KMS-11 (cell line): Measurements from ENCODE around the gene NT5DC4.
A peak's percentile ranks its signal among the peaks of the same experiment; 100 is the strongest.

ENCODE experiments used
- H2AFZ ChIP-seq: fragments of 200-600 bp; sonication (generic); 2 replicates; pipeline ENCODE4 v1.6.1; 2016; ENCODE audit warnings: antibody characterized with exemption, mixed run types, low read depth
- H3K27ac ChIP-seq: fragments of 200-600 bp; sonication (generic); 2 replicates; pipeline ENCODE4 v1.6.1; 2016; ENCODE audit warnings: mild to moderate bottlenecking, mixed run types
- H3K27me3 ChIP-seq: fragments of 200-600 bp; sonication (generic); 2 replicates; pipeline ENCODE4 v1.6.1; 2017; ENCODE audit warnings: mild to moderate bottlenecking, low read depth, mixed run types, moderate library complexity; ENCODE audit not compliant: insufficient read depth
- H3K36me3 ChIP-seq: fragments of 200-600 bp; sonication (generic); 2 replicates; pipeline ENCODE4 v1.6.1; 2017; ENCODE audit warnings: mild to moderate bottlenecking, mixed run types; ENCODE audit not compliant: insufficient read depth
- H3K4me1 ChIP-seq: fragments of 200-600 bp; sonication (generic); 2 replicates; pipeline ENCODE4 v1.6.1; 2016; ENCODE audit warnings: mild to moderate bottlenecking, low read depth, mixed run types; ENCODE audit not compliant: poor library complexity, severe bottlenecking
- H3K4me2 ChIP-seq: fragments of 200-600 bp; sonication (generic); 2 replicates; pipeline ENCODE4 v1.7.0; 2016; ENCODE audit warnings: mild to moderate bottlenecking, mixed run types
- H3K4me3 ChIP-seq: fragments of 200-600 bp; sonication (generic); IDR thresholded peaks from 2 replicates; pipeline ENCODE4 v1.6.1; 2017; ENCODE audit warnings: low read depth, low read length, mixed read lengths; ENCODE audit not compliant: insufficient read depth
- H3K79me2 ChIP-seq: fragments of 200-600 bp; sonication (generic); 2 replicates; pipeline ENCODE4 v1.6.1; 2016; ENCODE audit warnings: low read depth, mixed run types; ENCODE audit not compliant: insufficient read depth
- H3K9ac ChIP-seq: fragments of 200-600 bp; sonication (generic); 2 replicates; pipeline ENCODE4 v1.6.1; 2016; ENCODE audit warnings: mild to moderate bottlenecking, mixed run types
- H4K20me1 ChIP-seq: fragments of 200-600 bp; sonication (generic); 2 replicates; pipeline ENCODE4 v1.6.1; 2016; ENCODE audit warnings: mild to moderate bottlenecking, mixed run types; ENCODE audit not compliant: insufficient read depth
- TF ChIP-seq, protein P1 (sequence below): fragments of 200-600 bp; sonication (generic); conservative IDR thresholded peaks from 2 replicates; pipeline ENCODE4 v1.6.1; 2017; ENCODE audit warnings: low read depth, mild to moderate bottlenecking, antibody characterized with exemption, low read length, moderate library complexity, mixed read lengths

The NT5DC4 gene

DNA sequence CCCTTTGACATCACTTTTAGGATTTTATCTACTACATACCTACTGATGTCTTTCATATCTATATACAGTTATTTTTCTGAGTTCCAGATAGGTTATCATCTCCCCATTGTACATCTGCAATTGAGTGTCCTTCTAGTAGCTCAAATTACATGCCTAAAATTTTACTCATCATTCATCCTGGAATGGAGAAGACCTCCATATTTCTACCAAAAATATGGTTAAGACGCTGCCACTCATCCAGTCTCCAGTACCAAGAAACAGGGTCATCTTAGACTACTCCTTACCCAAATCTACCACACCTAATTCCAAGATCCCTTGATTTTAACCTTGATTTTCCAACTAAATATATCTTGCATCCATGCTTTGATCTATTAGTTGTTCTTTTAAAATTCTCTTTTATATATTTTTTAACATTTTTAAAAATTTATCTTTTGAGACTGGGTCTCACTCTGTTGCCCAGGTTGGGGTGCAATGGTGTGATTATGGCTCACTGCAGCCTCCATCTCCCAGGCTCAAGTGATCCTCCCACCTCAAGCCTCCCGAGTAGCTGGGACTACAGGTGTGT is 52.2 kb downstream of the NT5DC4 start:
- H3K36me3 ChIP-seq = no peaks in the 10 kb centered on the region
- TF ChIP-seq, protein P1, sequence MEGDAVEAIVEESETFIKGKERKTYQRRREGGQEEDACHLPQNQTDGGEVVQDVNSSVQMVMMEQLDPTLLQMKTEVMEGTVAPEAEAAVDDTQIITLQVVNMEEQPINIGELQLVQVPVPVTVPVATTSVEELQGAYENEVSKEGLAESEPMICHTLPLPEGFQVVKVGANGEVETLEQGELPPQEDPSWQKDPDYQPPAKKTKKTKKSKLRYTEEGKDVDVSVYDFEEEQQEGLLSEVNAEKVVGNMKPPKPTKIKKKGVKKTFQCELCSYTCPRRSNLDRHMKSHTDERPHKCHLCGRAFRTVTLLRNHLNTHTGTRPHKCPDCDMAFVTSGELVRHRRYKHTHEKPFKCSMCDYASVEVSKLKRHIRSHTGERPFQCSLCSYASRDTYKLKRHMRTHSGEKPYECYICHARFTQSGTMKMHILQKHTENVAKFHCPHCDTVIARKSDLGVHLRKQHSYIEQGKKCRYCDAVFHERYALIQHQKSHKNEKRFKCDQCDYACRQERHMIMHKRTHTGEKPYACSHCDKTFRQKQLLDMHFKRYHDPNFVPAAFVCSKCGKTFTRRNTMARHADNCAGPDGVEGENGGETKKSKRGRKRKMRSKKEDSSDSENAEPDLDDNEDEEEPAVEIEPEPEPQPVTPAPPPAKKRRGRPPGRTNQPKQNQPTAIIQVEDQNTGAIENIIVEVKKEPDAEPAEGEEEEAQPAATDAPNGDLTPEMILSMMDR = no peak
- no peaks in the 10 kb centered on the region; the same call in 1 of the 2 replicates for H3K27me3 ChIP-seq
- peaks cover 13% of the 10 kb centered on the region for H3K4me1 ChIP-seq
- no peak overlapping the region for H3K9ac ChIP-seq
- no peaks in the 10 kb centered on the region for H3K79me2 ChIP-seq
- no peak overlapping the region for H3K4me3 ChIP-seq
- H4K20me1 ChIP-seq = no peaks in the 10 kb centered on the region
- H2AFZ ChIP-seq = no peak overlapping the region
- H3K4me2 ChIP-seq = no peak overlapping the region
- H3K27ac ChIP-seq = no peak overlapping the region

DNA sequence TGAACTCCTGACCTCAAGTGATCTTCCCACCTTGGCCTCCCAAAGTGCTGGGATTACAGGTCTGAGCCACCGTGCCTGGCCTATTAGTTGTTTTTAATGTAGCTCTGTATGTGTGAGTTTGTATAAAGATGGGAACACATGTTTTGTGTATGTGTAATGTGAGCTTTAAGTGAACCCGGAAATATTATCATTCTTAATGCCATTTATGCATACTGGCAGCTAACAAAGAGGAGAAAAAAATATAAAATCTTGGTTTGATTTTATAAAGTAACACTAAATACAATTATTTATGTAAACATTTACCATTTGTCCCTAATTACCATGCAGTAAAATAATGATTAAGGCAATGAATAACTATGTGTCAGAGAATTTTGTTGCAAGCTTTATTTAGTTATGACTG is 52.7 kb downstream of the NT5DC4 start:
- Histone ChIP-seq H3K4me2 (no peak overlapping the region), H3K9ac (no peak overlapping the region), H3K27ac (no peak overlapping the region), H3K4me3 (no peak overlapping the region), H4K20me1 (no peaks in the 10 kb centered on the region), H3K79me2 (no peaks in the 10 kb centered on the region), H3K36me3 (no peaks in the 10 kb centered on the region), H3K27me3 (no peaks in the 10 kb centered on the region; the same call in 1 of the 2 replicates), H2AFZ (no peak overlapping the region), H3K4me1 (peaks cover 13% of the 10 kb centered on the region)
- TF ChIP-seq, protein P1 = no peak

DNA sequence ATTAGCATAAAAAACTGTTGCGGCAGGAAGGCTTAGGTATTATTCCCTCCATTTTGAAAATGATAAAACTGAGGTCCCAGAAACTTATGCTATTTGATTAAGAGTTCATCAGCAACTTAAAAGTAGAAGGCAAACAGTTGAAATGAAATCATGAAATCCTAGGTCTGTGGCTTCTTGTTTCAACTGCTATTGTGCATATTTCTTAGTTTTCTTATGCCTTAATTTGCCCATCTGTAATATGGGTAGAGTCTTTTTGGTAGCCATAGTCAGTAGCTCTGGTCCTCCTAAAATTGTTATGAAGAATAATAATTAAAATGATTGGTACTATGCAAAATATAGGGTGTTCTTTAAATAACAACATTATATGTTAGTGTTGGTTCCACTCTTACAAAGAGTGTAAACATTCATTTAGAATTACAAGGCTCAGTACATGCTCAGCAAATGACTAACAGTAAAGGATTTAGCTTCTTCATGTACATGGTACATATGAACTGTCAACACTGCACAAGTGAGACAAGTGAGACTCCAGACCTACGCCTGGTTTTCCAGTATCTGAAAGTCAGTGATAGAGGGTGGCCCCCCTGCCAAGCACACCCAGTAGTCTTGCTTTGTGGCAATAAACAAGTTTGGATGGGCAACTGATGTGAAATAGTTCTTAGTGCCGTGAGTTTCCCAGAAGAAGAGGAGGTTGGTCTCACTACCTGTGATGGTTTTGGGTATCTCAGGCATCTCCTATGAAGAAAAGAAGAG is 53.9 kb downstream of the NT5DC4 start:
- no peak overlapping the region for H3K27ac ChIP-seq
- no peak overlapping the region for H3K9ac ChIP-seq
- no peak overlapping the region for H3K4me2 ChIP-seq
- peaks cover 13% of the 10 kb centered on the region for H3K4me1 ChIP-seq
- H4K20me1 ChIP-seq = no peaks in the 10 kb centered on the region
- H3K27me3 ChIP-seq = no peaks in the 10 kb centered on the region; the same call in 1 of the 2 replicates
- H3K36me3 ChIP-seq = no peaks in the 10 kb centered on the region
- H3K4me3 ChIP-seq = no peak overlapping the region
- H2AFZ ChIP-seq = no peak overlapping the region
- TF ChIP-seq, protein P1 = no peak
- no peaks in the 10 kb centered on the region for H3K79me2 ChIP-seq

DNA sequence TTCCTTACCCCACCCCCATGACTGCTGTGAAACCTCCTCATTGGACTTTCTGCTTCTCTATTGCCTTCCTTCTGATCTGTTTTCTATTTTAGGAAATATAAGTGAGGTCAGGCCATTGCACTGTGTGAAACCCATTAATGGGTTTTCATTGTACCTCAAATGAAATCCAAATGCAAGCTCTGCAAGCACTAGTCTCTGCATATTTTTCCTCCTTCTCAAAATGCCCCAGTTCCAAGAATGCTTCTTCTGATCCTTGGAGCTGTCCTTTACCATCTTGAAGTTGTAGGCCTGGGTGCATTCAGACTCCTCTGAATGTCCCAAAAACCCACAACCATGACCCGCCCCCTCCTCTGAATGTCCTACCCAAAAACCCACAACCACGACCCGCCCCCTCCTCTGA is 55.3 kb downstream of the NT5DC4 start:
- H3K9ac ChIP-seq = no peak overlapping the region
- H3K4me1 ChIP-seq = peaks cover 13% of the 10 kb centered on the region
- no peak overlapping the region for H3K27ac ChIP-seq
- H3K4me2 ChIP-seq = peak overlapping the region; percentile 50; the same call in 1 of the 2 replicates
- no peaks in the 10 kb centered on the region for H4K20me1 ChIP-seq
- TF ChIP-seq, protein P1 = no peak
- no peaks in the 10 kb centered on the region for H3K36me3 ChIP-seq
- no peaks in the 10 kb centered on the region for H3K79me2 ChIP-seq
- H3K4me3 ChIP-seq = no peak overlapping the region
- no peaks in the 10 kb centered on the region; the same call in 1 of the 2 replicates for H3K27me3 ChIP-seq
- no peak overlapping the region for H2AFZ ChIP-seq
